HepG2 (cell line): Measurements from ENCODE around the gene SOX4. TPM values are rescaled to one million over a fixed set of nuclear protein-coding genes. Genes with fewer than 3 reads are reported as not detected.
A peak's percentile ranks its signal among the peaks of the same experiment; 100 is the strongest.

Experiments used
- ATAC-seq: fragments of 200-7000 bp; cut with Tn5 transposase; 3 replicates; pipeline ENCODE4 v1.9.1; 2020; ENCODE audit warnings: mild to moderate bottlenecking, moderate library complexity
- BruUV-seq: library from RNA; stranded (reverse); fragments of 400-500 nt; replicated peaks from 2 replicates; lab custom pipeline; 2021; lab: Mats Ljungman, UMichigan
- CTCF ChIA-PET: fragments of 300-600 bp; formaldehyde crosslinking; extraction: SDS; loops from one replicate; lab custom pipeline; 2021; ENCODE audit warnings: low total read pairs, inconsistent platforms, low intra/inter-chr PET ratio; lab: Yijun Ruan, JAX
- POLR2A ChIA-PET: fragments of 350-600 bp; sonication (Branson Sonifier 250); formaldehyde crosslinking; loops from one replicate; lab custom pipeline; 2020; ENCODE audit warnings: antibody characterized with exemption, inconsistent platforms; lab: Yijun Ruan, JAX
- DNase-seq: peaks from one replicate; pipeline ENCODE4 v3.0.0-alpha.2; 2015; ENCODE audit warnings: low spot score
- FAIRE-seq: peaks from 3 replicates; lab custom pipeline; 2011; peaks lifted over from hg19 to GRCh38; lab: Jason Lieb, UNC
- H2AFZ ChIP-seq: one replicate; pipeline ENCODE4 v1.6.1; 2011; ENCODE audit warnings: low read length, inconsistent platforms
- H3K27ac ChIP-seq: fragments of 300-600 bp; 3 replicates; pipeline ENCODE4 v1.8.0; 2011; ENCODE audit warnings: mixed run types, mild to moderate bottlenecking, mixed read lengths, low read length, inconsistent platforms; ENCODE audit not compliant: insufficient read depth; ENCODE audit errors: extremely low read length
- H3K27me3 ChIP-seq, 2 experiments: fragments of 200-600 bp in 1 of 2; 2 replicates in 1 of 2; 3 replicates in 1 of 2; pipeline versions ENCODE4 v1.6.0 to v1.8.0; 2011; ENCODE audit warnings: low read length in 2 of 2, mild to moderate bottlenecking in 2 of 2, moderate library complexity in 2 of 2, inconsistent platforms in 1 of 2; ENCODE audit not compliant: insufficient read depth in 2 of 2, control insufficient read depth in 1 of 2
- H3K36me3 ChIP-seq, 2 experiments: fragments of 200-600 bp in 1 of 2; replicated peaks in 1 of 2; 2 replicates in 1 of 2; 3 replicates in 1 of 2; pipeline versions ENCODE4 v1.5.1 to v1.8.0; 2011; ENCODE audit warnings: low read length in 2 of 2, inconsistent platforms in 1 of 2; ENCODE audit not compliant: insufficient read depth in 2 of 2, control insufficient read depth in 1 of 2
- H3K4me1 ChIP-seq: 2 replicates; pipeline ENCODE4 v1.5.1; 2012; ENCODE audit warnings: low read length, inconsistent platforms; ENCODE audit not compliant: insufficient read depth
- H3K4me2 ChIP-seq: 2 replicates; pipeline ENCODE4 v1.6.0; 2011; ENCODE audit warnings: low read depth, low read length, inconsistent platforms
- H3K4me3 ChIP-seq, 3 experiments: fragments of 200-600 bp in 1 of 3; sonication (generic), shearing (Covaris generic) in 1 of 3; replicated peaks in 1 of 3; 2 replicates each; pipeline ENCODE4 v1.5.1; 2011 to 2016; ENCODE audit warnings: low read length in 3 of 3, inconsistent platforms in 2 of 3, low read depth in 2 of 3, mild to moderate bottlenecking in 2 of 3, control low read depth in 1 of 3, mixed read lengths in 1 of 3; ENCODE audit not compliant: insufficient read depth in 1 of 3
- H3K79me2 ChIP-seq: one replicate; pipeline ENCODE4 v1.6.1; 2011; ENCODE audit warnings: low read length, inconsistent platforms; ENCODE audit not compliant: insufficient read depth
- H3K9ac ChIP-seq: 2 replicates; pipeline ENCODE4 v1.6.0; 2011; ENCODE audit warnings: mild to moderate bottlenecking, low read depth, low read length, inconsistent platforms; ENCODE audit not compliant: insufficient read depth
- H3K9me3 ChIP-seq: 2 replicates; pipeline ENCODE4 v1.5.1; 2012; ENCODE audit warnings: mild to moderate bottlenecking, low read length
- H4K20me1 ChIP-seq: 2 replicates; pipeline ENCODE4 v1.6.0; 2011; ENCODE audit warnings: inconsistent platforms, mild to moderate bottlenecking, low read length, moderate library complexity; ENCODE audit not compliant: insufficient read depth
- HMG20A ChIP-seq: IDR thresholded peaks from 2 replicates; pipeline ENCODE4 v1.6.1; 2016; ENCODE audit warnings: borderline replicate concordance
- KLF6 ChIP-seq: IDR thresholded peaks from 2 replicates; pipeline ENCODE4 v1.8.0; 2016; ENCODE audit warnings: missing biosample characterization, missing genetic modification reagents
- MTF1 ChIP-seq: sonication (generic); formaldehyde crosslinking; IDR thresholded peaks from 2 replicates; pipeline ENCODE4 v1.5.0; 2020; ENCODE audit warnings: missing genetic modification reagents
- MXD4 ChIP-seq: IDR thresholded peaks from 2 replicates; pipeline ENCODE4 v1.6.1; 2016; ENCODE audit warnings: mild to moderate bottlenecking, missing biosample characterization, missing genetic modification reagents
- TBX2 ChIP-seq: sonication (generic); formaldehyde crosslinking; IDR thresholded peaks from 2 replicates; pipeline ENCODE4 v1.5.0; 2020; ENCODE audit warnings: missing genetic modification reagents, mild to moderate bottlenecking, borderline replicate concordance
- U2AF1 ChIP-seq: fragments of 200-400 bp; formaldehyde crosslinking; optimal IDR thresholded peaks from 2 replicates; pipeline ENCODE3; 2017; ENCODE audit warnings: mild to moderate bottlenecking, low read depth, low read length
- ZNF230 ChIP-seq: sonication (generic); formaldehyde crosslinking; IDR thresholded peaks from 2 replicates; pipeline ENCODE4 v1.4.0; 2020; ENCODE audit warnings: mild to moderate bottlenecking, missing genetic modification reagents
- WGBS: methylation state at CpG from one replicate; pipeline ENCODE4 v1.1.6; 2017; ENCODE audit warnings: low lambda C conversion rate; 5-methylcytosine and 5-hydroxymethylcytosine counted together
- in situ Hi-C: cut with HindIII; loops from 2 replicates; pipeline ENCODE4 v1.10.0; 2017; ENCODE audit warnings: low pct_unique_long_range_greater_than_20kb; ENCODE audit not compliant: extremely low pct_ligation_motif_present
- intact Hi-C: fragments of 100-400 bp; cut with micrococcal nuclease; formaldehyde crosslinking; loops from one replicate; pipeline ENCODE4 v1.10.0; 2022; ENCODE audit not compliant: unreplicated experiment
- polyA plus RNA-seq, 8 experiments: library from polyadenylated mRNA; depleted of rRNA in 3 of 8; stranded (reverse) in 7 of 8; unstranded in 1 of 8; fragments of >200 nt; fragmentation: Illumina TruSeq in 4 of 8; extraction: Trizol in 4 of 8; gene quantifications; 2 replicates each; pipeline versions ENCODE4 v1.2.1 to v1.2.3, GENCODE V29; 2011 to 2016; ENCODE audit warnings: low read depth in 4 of 8, missing spikeins in 1 of 8, mixed read lengths in 1 of 8; ENCODE audit not compliant: insufficient read depth in 1 of 8
- total RNA-seq, 5 experiments: library from RNA; depleted of rRNA; stranded (reverse); fragments of >200 nt; fragmentation: Illumina TruSeq; extraction: Trizol; gene quantifications; 2 replicates each; pipeline ENCODE4 v1.2.3, GENCODE V29; 2016; ENCODE audit warnings: low read depth in 1 of 5
- TF ChIP-seq, protein P1 (sequence below): IDR thresholded peaks from 2 replicates; pipeline ENCODE4 v1.6.1; 2016; ENCODE audit warnings: mild to moderate bottlenecking
- TF ChIP-seq, protein P2 (sequence below): sonication (generic); formaldehyde crosslinking; IDR thresholded peaks from 2 replicates; pipeline ENCODE4 v1.5.0; 2020; ENCODE audit warnings: missing genetic modification reagents
- TF ChIP-seq, protein P3 (sequence below): sonication (generic); formaldehyde crosslinking; IDR thresholded peaks from 2 replicates; pipeline ENCODE4 v1.4.0; 2020; ENCODE audit warnings: mild to moderate bottlenecking, low read depth, missing genetic modification reagents
- TF ChIP-seq, protein P4 (sequence below): sonication (generic); formaldehyde crosslinking; IDR thresholded peaks from 2 replicates; pipeline ENCODE4 v1.4.0; 2020; ENCODE audit warnings: missing genetic modification reagents, borderline replicate concordance
- TF ChIP-seq, protein P5 (sequence below): sonication (generic); formaldehyde crosslinking; IDR thresholded peaks from 2 replicates; pipeline ENCODE4 v1.8.0; 2023; ENCODE audit warnings: mild to moderate bottlenecking, missing genetic modification reagents

Gene SOX4
- total and polyA plus RNA-seq, 2 of the 13 experiments (the other 11 are each of a cell fraction or from before 2014, with no cell fraction given) = 2.6 to 3.4 TPM

DNA sequence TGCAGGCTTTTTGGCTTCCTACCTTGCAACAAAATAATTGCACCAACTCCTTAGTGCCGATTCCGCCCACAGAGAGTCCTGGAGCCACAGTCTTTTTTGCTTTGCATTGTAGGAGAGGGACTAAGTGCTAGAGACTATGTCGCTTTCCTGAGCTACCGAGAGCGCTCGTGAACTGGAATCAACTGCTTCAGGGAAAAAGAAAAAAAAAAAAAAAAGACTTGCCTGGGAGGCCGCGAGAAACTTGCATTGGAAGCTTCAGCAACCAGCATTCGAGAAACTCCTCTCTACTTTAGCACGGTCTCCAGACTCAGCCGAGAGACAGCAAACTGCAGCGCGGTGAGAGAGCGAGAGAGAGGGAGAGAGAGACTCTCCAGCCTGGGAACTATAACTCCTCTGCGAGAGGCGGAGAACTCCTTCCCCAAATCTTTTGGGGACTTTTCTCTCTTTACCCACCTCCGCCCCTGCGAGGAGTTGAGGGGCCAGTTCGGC is 420 bp downstream of the SOX4 start:
- TSS peak; percentile 91 for BruUV-seq
- CTCF ChIA-PET = no interaction called here
- FAIRE-seq = no peak
- TF ChIP-seq, protein P1, sequence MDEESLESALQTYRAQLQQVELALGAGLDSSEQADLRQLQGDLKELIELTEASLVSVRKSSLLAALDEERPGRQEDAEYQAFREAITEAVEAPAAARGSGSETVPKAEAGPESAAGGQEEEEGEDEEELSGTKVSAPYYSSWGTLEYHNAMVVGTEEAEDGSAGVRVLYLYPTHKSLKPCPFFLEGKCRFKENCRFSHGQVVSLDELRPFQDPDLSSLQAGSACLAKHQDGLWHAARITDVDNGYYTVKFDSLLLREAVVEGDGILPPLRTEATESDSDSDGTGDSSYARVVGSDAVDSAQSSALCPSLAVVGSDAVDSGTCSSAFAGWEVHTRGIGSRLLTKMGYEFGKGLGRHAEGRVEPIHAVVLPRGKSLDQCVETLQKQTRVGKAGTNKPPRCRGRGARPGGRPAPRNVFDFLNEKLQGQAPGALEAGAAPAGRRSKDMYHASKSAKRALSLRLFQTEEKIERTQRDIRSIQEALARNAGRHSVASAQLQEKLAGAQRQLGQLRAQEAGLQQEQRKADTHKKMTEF = peak; percentile 7; the same call in 1 of the 2 replicates
- TF ChIP-seq, protein P2, sequence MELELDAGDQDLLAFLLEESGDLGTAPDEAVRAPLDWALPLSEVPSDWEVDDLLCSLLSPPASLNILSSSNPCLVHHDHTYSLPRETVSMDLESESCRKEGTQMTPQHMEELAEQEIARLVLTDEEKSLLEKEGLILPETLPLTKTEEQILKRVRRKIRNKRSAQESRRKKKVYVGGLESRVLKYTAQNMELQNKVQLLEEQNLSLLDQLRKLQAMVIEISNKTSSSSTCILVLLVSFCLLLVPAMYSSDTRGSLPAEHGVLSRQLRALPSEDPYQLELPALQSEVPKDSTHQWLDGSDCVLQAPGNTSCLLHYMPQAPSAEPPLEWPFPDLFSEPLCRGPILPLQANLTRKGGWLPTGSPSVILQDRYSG (CRISPR knock-in tag) = no peak
- peak; percentile 32; the same call in 1 of the 2 replicates for TF ChIP-seq TBX2 (CRISPR knock-in tag)
- TF ChIP-seq HMG20A (CRISPR knock-in tag) = no peak
- TF ChIP-seq, protein P3, sequence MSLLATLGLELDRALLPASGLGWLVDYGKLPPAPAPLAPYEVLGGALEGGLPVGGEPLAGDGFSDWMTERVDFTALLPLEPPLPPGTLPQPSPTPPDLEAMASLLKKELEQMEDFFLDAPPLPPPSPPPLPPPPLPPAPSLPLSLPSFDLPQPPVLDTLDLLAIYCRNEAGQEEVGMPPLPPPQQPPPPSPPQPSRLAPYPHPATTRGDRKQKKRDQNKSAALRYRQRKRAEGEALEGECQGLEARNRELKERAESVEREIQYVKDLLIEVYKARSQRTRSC = no peak
- TF ChIP-seq, protein P4, sequence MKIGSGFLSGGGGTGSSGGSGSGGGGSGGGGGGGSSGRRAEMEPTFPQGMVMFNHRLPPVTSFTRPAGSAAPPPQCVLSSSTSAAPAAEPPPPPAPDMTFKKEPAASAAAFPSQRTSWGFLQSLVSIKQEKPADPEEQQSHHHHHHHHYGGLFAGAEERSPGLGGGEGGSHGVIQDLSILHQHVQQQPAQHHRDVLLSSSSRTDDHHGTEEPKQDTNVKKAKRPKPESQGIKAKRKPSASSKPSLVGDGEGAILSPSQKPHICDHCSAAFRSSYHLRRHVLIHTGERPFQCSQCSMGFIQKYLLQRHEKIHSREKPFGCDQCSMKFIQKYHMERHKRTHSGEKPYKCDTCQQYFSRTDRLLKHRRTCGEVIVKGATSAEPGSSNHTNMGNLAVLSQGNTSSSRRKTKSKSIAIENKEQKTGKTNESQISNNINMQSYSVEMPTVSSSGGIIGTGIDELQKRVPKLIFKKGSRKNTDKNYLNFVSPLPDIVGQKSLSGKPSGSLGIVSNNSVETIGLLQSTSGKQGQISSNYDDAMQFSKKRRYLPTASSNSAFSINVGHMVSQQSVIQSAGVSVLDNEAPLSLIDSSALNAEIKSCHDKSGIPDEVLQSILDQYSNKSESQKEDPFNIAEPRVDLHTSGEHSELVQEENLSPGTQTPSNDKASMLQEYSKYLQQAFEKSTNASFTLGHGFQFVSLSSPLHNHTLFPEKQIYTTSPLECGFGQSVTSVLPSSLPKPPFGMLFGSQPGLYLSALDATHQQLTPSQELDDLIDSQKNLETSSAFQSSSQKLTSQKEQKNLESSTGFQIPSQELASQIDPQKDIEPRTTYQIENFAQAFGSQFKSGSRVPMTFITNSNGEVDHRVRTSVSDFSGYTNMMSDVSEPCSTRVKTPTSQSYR (CRISPR knock-in tag) = no peak
- TF ChIP-seq, protein P5, sequence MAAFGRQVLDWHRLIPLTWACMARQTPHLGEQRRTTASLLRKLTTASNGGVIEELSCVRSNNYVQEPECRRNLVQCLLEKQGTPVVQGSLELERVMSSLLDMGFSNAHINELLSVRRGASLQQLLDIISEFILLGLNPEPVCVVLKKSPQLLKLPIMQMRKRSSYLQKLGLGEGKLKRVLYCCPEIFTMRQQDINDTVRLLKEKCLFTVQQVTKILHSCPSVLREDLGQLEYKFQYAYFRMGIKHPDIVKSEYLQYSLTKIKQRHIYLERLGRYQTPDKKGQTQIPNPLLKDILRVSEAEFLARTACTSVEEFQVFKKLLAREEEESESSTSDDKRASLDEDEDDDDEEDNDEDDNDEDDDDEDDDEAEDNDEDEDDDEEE = no peak
- no peak for TF ChIP-seq ZNF230 (CRISPR knock-in tag)
- TF ChIP-seq U2AF1 = peak; percentile 60
- no peak for TF ChIP-seq MXD4
- TF ChIP-seq KLF6 = 0 out of 2 replicates have a peak, but pooled peaks have one; percentile 24
- TF ChIP-seq MTF1 (CRISPR knock-in tag) = no peak

More for the DNA sequence above, 420 bp downstream of the SOX4 start:
- in situ Hi-C loops = loop anchor here (5.0 kb wide), 1 partner anchor 1032 kb away; no protein-coding TSS in a partner anchor
- peak overlapping the region; percentile 58 for H2AFZ ChIP-seq
- H3K9me3 ChIP-seq = no peaks in the 10 kb centered on the region
- POLR2A ChIA-PET = interaction anchor here (0.7 to 2.1 kb wide), 6 partner anchors 140 to 717 kb away, joined by 3 to 14 read pairs (median 4); no protein-coding TSS in a partner anchor
- H3K27me3 ChIP-seq = peaks cover 0 to 34% of the 10 kb centered on the region in 2 experiments; a peak in 3 of 5 replicates
- no peak overlapping the region for H3K27ac ChIP-seq
- H3K4me3 ChIP-seq = peak overlapping the region; percentile 56 to 86 (median 71)
- intact Hi-C loops = loop anchor here (1.0 to 2.0 kb wide), 3 partner anchors 213 to 575 kb away; no protein-coding TSS in a partner anchor
- 3% methylated on average over 14 of the region's 19 CpGs for WGBS
- H3K9ac ChIP-seq = peak overlapping the region; percentile 55
- H3K36me3 ChIP-seq = no peaks in the 10 kb centered on the region
- H3K79me2 ChIP-seq = no peaks in the 10 kb centered on the region
- H3K4me2 ChIP-seq = peak overlapping the region; percentile 98
- ATAC-seq (peak; percentile 62), DNase-seq (peak; percentile 25)
- H3K4me1 ChIP-seq = peaks cover 37% of the 10 kb centered on the region
- H4K20me1 ChIP-seq = peaks cover 2% of the 10 kb centered on the region; the same call in 1 of the 2 replicates
